HG02870 (cell line): Measurements from ENCODE around the gene WAC.
"Not testable (repeated sequence)": the region's sequence is repeated elsewhere in the genome, so short reads cannot be mapped to it uniquely, and the experiment has no call there.

ENCODE experiments used
- ATAC-seq: cut with Tn5 transposase; IDR thresholded peaks from one replicate; pipeline ENCODE4 v1.9.1; 2021; ENCODE audit warnings: mild to moderate bottlenecking, moderate library complexity; ENCODE audit not compliant: unreplicated experiment

Gene WAC, protein sequence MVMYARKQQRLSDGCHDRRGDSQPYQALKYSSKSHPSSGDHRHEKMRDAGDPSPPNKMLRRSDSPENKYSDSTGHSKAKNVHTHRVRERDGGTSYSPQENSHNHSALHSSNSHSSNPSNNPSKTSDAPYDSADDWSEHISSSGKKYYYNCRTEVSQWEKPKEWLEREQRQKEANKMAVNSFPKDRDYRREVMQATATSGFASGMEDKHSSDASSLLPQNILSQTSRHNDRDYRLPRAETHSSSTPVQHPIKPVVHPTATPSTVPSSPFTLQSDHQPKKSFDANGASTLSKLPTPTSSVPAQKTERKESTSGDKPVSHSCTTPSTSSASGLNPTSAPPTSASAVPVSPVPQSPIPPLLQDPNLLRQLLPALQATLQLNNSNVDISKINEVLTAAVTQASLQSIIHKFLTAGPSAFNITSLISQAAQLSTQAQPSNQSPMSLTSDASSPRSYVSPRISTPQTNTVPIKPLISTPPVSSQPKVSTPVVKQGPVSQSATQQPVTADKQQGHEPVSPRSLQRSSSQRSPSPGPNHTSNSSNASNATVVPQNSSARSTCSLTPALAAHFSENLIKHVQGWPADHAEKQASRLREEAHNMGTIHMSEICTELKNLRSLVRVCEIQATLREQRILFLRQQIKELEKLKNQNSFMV

DNA sequence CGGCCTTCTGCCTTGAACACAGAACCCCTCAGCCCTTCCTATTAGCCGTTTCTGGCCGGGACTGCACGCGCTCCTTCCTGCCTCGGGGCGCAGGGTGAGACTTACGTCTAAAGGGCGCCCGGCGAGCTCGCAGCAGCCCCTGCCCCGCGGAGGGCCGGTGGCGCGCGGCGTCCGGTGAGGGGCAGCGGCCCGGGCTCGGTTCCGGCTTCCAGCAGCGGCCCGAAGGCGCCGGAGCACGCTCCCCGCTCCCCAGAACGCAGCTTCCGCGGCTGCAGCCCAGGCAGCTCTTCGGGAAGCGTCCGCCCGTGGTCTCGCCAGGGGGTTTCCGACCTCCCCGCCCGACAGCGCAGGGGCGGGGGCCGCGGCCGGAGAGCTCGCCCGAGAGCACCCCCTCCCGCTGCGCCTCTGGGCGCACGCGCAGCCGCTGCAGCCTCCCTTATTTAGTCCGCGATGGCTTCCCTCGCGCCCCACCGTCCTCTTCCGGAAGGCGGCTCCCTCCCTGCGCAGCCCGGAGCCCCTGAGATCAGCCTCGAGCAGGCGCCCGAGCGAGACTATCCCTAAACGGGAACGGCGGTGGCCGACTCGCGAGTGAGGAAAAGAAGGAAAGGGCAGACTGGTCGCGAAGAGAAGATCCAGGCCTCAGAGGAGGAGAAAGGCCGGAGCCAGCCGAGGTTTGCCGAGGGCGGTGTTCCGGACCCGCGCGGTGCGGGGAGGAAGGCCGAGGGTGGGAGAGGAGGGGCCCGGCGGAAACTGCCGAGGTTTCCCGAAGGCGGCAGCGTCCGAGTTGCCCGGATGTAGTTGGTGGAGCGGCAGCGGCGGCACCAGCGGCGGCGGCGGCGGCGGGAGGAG is at the start of gene WAC:
Gene WAC (plus strand): TSS at position 782 of the 849 bp plus-strand sequence. CDS start 462 bp downstream, outside the sequence.
- ATAC-seq: peak; percentile 75

DNA sequence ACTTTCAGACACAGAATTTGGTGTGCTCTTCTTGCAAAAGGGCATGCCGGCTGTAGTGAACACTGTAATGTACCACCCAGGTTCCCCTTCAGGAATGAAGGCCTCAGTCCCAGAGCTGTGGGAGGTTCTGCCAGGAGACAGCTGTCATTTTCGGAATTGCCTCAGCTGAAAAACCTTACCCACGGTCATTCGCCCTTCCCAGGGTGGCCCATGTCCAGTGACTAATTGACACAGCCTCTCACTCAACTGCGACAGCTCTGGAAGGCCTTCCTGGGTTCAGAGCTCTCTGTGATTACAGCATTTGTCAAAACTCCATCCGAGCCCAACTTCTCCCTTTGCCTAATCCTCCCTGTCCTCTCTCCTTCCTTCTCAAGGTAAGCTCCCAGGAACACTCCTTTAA is 43.7 kb upstream of the WAC start:
- ATAC-seq: no peak

DNA sequence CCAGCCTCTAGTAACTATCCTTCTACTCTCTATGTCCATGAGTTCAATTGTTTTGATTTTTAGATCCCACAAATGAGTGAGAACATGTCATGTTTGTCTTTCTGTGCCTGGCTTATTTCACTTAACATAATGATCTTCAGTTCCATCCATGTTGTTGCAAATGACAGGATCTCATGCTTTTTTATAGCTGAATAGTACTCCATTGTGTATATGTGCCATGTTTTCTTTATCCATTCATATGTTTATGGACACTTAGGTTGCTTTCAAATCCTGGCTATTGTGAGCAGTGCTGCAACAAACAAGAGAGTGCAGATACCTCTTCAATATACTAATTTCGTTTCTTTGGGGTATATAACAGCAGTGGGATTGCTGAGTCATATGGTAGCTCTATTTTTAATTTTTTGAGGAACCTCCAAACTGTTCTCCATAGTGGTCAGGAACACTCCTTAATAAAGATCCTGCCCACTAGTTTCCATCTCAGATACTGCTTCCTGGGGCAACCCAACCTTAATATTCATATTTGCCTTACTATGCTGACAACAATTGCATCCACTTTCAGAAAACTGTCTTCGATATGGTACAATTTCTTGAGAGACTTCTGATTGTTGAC is 42.6 kb upstream of the WAC start:
- ATAC-seq: not testable (repeated sequence)

DNA sequence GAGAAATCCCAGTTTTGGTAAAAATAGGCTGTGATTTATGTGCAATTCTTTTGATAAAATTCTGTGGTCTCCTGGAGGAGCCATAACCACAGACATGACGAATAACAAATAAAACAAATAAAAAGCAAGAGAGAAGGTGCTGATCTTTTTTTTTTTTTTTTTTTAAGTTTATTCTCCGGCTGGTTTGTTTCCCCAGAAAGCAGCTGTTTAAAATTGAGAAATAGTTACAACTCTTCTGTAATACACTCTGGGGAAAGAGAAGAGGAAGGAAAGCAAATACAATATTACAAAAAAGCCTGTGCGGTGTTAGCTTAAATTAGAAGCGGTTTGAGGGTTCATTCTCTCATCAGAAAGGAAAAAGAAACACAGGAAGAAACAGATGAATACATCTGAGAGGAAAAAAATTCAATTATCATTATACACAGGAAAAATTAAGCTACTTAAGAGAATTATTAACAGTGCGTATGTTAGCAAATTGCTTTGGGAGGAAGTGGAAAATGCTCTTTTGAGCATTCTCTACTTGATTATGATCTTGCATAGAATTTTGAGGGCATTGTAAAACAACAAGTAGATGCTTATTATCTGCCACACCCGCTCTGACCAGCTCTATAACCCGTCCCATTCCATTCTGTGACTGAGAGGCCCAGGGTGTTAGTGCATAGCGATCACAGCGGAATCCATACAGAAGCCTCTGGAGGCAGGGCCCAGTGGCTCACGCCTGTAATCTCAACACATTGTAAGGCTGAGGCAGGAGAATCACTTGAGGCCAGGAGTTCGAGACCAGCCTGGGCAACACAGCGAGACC is 40.6 kb upstream of the WAC start:
- ATAC-seq: no peak

DNA sequence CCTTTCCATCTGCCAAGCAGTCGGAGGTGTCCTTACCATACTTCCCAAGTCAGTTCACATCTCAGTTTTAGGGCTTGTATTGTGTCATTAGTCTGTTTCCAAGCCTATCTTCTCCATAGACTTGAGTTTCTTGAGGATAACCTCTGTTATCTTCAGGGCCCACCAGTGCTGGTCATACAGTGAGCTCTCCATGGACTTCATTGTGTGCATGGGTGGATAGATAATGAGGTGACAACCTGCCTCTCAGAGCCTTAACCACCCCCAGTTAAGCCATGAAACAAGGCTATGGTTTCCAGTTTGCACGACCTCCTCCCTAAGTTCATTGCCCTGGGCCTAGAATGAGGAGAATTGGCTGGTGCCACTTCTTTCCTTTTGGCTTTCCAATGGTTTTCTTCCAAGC is 38.5 kb upstream of the WAC start:
- ATAC-seq: no peak

DNA sequence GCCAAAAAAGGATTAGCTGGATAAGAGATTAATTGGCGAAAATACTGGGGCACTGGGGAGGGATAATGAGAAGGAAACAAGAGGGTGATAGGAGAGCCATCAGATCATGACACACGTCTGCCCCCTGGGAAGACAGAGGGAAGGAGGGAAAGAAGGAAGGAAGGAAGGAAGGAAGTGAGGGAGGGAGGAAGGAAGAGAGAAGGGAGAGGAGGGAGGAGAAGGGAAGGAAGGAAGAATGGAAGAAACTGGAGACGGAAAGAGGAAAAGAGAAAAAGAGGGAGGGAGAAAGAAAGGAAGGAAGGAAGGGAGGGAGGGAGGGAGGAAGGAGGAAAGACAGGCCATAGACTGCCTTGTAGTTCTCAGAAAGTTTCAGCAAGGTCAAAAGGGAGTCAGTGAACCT is 37.8 kb upstream of the WAC start:
- ATAC-seq: no peak

DNA sequence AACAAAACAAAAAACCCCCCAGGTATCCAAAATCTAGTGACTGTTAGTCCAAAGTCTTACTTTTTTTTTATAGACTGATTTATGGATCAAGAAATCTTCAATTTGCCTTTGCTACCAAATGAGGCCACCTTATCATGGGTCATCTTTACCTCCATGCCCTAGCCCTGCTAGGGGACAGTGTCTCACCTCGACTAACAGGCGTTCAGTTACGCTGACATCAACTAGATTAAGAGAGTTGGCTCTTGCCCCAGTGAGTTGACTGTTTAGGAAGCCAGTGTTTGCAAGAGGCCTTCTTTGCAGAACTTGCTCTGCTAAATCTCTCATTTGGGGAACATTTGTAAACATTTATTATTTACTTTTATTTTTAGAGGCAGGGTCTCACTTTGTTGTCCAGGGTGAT is 36.9 kb upstream of the WAC start:
- ATAC-seq: no peak

DNA sequence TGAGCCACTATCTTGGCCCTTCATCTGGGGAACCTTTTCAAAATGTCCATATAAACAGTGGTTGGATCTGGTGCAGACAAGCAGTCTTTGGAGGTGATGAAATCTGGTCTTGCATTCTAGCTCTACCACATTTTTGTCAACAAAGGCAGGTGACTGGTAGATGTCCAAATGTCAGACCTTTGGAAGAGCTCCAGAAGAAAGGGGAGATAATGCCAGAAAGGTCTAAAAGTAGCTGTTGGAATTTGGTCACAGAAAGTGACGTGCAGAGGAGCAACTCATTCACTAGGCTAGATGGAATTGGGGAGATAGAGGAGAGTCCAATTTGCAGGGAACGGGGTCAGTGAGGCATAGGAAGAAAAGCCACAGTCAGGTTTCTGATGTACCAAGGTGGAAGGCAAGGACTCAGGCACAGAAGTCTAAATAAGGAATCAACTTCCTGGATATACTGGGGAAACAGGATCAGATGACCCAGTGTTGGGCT is 36.4 kb upstream of the WAC start:
- no peak for ATAC-seq

DNA sequence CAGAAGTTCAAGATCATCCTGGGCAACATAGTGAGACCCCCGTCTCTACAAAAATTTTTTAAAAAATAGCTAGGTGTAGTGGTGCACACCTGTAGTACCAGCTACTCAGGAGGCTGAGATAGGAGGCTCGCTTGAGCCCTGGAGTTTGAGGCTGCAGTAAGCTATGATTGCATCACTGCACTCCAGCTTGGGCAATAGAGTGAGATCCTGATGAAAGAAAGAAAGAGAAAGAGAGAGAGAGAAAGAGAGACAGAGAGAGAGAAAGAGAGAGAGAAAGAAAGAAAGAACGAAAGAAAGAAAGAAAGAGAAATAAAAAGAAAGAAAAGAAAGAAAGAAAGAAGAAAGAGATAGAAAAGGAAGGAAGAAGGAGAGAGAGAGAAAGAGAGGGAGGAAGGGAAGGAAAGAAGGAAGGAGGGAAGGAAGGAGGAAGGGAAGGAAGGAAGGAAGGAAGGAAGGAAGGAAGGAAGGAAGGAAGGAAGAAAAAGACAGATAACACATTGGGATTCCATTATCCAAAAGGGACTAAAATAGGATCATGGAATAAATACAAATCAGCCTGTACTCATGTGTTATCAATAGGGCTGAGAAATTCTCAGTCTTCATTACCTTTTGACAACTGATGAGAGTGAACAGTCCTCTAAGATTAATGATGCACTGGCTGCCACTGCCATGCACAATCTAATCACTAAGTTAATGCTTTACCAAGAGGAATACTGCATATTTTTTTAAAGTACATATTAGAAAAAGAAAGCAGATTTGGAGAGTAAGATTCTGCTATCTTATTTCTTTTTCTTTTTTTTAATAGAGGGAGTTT is 35.4 kb upstream of the WAC start:
- ATAC-seq: no peak

DNA sequence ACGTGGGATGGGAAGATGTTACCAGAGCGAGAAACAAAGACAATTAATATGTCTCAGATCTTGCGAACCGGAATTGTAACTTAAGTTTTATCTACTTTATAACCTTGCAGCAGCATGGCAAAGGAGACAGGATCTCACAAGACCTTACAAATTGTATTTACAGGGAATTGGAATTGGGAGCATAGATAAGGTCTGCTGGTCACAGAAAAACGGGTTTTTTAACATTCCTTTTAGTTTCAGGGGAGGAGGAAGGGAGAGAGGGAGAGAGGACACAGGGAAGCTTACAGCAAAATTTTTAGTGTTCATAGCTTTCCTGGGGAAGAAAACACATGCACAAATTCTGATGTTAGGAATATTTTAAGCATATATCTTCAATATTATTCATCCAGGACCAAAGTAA is 32.7 kb upstream of the WAC start:
- not testable (repeated sequence) for ATAC-seq

DNA sequence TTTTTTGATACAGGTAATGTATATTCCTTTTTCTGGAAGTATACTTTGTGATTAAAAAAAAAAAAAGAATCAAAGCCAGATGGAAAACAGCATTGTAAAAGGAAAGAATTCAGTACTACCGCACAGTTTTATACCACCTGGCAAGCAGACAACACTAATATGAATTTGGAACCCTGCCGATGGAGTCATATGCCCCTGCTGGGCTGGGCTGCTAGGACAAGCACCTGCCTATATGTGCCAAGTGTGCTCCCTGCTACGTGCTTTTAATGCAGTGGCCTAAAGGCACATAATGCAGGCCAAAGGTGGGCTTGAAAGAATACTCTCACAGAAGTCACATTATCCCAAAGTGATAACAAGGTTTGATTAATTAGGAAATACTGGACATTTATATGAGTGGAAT is 29.8 kb upstream of the WAC start:
- no peak for ATAC-seq

DNA sequence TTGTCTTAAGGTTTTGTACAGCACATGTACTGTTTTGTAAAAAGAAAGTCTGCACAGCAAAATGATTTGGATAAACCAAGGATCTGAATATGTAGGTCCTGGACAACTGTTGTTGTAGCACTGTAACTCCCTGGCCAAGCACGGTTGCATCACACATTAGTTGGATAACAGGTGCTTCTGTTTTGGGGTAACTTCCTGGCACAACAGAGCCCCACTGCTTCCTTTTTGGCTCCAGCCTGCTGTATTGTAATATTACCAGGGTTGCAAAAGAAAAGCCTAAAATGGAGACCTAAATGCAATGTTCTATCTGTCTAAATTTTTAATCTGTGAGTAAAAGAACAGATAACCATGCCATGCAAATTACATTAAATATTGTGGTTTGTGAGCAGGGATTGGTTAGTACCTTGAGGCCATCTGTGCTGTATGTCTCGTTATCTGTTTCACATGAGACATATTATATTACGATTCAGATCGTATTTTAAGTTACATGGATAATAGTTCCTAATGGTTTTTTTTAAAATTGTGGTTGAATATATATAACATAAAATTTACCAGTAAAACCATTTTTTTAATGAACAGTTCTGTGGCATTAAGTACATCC is 27.5 kb upstream of the WAC start:
- no peak for ATAC-seq

DNA sequence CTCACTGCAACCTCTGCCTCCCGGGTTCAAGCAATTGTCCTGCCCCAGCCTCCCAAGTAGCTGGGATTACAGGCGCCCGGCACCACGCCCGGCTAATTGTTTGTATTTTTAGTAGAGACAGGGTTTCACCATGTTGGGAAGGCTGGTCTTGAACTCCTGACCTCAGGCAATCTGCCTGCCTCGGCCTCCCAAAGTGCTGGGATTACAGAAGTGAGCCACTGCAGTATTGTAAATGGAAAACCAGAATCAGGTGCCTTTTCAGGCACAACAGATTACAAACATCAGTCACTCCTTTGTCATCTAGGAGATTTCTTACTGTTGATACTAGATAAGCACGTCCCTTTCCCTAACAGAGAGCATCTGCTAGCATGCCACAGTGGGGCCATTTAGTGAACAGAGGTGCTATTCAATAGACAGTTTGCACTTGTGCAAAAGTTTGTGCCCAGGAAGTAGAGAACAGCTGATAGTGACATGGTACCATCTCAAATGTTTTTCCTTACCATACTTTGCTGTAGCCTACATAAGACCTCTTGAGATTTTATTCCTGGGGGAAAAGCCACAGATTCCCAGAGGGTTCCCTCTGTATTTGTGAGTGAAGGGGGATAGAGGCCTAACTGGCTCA is 24.5 kb upstream of the WAC start:
- no peak for ATAC-seq

DNA sequence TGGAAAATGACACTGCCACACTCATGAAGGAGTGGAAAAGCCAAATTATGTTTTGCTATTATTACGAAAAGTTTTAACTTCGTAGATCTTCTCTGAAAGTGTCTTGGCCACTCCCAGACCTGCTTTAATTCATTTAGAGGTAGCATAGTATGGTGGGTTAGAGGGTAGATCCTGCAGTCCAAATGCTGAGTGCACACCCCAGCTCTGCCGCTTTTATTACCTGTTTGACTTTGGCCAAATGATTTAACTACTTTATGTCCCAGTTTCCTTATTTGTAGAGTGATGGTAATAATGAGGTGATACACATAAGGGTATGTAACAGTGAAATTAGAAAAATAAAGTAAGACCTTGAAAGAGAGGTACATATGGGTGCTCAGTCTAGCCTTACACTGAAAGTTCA is 23.6 kb upstream of the WAC start:
- no peak for ATAC-seq

DNA sequence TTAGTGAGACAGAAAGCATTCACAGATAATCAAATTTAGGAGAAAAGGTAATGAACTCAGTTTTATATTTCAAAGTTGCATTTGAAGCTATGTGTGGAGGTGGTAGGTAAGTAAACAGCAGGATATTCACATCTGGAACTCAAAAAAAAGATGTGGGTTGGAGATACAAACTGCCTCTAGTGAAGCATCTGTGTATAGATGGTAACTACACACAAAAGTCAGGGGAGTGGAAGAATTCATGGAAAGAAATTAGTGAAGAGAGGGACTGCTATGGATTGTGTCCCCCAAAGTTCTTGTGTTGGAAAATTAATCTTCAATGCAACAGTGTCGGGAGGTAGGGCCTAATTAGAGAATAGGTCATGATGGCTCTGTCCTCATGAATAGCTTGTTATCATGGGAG is 18.3 kb upstream of the WAC start:
- no peak for ATAC-seq

DNA sequence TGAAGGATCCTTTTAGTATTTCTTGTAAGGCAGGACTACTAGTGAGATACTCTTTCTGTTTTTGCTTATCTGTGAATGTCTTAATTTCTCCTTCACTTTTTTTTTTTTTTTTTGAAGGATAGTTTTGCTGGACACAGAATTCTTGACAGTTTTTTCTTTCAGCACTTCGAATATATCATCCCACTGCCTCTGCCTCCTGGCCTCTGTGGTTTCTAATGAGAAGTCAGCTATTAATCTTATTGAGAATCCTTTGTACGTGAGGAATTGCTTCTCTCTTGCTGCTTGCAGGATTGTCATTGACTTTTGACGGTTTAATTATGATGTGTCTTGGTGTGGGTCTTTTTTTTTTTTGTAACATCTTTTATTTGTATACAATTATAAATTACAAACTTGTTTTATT is 12.6 kb upstream of the WAC start:
- ATAC-seq: no peak

DNA sequence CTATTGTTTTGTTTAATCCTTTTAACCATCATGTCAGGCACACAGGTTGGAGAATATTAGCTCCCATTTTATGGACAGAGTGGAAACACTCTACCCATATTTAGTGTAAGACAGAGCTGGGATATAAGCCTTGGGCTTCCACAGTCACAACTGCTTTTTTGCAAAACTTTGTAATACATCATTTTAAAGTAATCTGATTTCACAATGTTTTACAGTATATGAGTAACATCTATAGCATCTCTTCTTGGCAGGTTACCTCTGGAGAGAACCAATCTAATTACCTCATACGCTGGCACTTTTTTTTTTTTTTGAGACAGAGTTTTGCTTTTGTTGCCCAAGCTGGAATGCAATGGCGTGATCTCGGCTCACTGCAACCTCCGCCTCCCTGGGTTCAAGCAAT is 12.1 kb upstream of the WAC start:
- ATAC-seq: not testable (repeated sequence)

DNA sequence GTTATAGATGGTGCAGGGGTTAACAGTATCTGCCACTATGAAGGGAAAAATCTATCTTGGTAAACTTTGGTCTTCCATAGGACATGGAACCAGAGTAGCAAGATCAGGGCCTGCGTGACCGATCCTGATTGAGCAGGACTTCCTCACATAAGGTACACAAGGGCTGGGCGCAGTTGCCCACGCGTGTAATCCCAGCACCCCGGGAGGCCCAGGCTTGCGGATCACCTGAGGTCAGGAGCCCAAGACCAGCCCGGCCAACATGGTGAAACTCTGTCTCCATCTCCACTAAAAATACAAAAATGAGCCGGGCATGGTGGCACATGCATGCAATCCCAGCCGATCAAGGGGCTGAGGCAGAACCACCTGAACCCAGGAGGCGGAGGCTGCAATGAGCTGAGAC is 11.0 kb upstream of the WAC start:
- not testable (repeated sequence) for ATAC-seq
